Loucy (cell line): ENCODE results near the gene MYO18A.
"Not testable (repeated sequence)": the region's sequence is repeated elsewhere in the genome, so short reads cannot be mapped to it uniquely, and the experiment has no call there.

Source experiments
- H2AFZ ChIP-seq: fragments of 200-600 bp; sonication (generic); 2 replicates; pipeline ENCODE4 v1.6.0; 2016; ENCODE audit warnings: antibody characterized with exemption, mild to moderate bottlenecking, low read length, moderate library complexity
- H3F3A ChIP-seq: fragments of 200-600 bp; 2 replicates; pipeline ENCODE4 v1.6.0; 2016; ENCODE audit warnings: antibody characterized with exemption, low read depth, mild to moderate bottlenecking
- H3K27me3 ChIP-seq: fragments of 200-600 bp; sonication (generic); 2 replicates; pipeline ENCODE4 v1.6.1; 2014; ENCODE audit warnings: low read length, mild to moderate bottlenecking; ENCODE audit not compliant: insufficient read depth, poor library complexity, severe bottlenecking
- H3K36me3 ChIP-seq: fragments of 200-600 bp; sonication (generic); 2 replicates; pipeline ENCODE4 v1.6.1; 2016; ENCODE audit warnings: low read length; ENCODE audit not compliant: insufficient read depth
- H3K4me1 ChIP-seq: fragments of 200-600 bp; sonication (generic); 2 replicates; pipeline ENCODE4 v1.5.1; 2014; ENCODE audit warnings: low read length, mild to moderate bottlenecking; ENCODE audit not compliant: insufficient read depth, poor library complexity, severe bottlenecking
- H3K4me2 ChIP-seq: fragments of 200-600 bp; sonication (generic); 2 replicates; pipeline ENCODE4 v1.6.0; 2014; ENCODE audit warnings: antibody characterized with exemption, low read length, low read depth, mild to moderate bottlenecking; ENCODE audit not compliant: poor library complexity, severe bottlenecking
- H3K4me3 ChIP-seq: fragments of 200-600 bp; sonication (generic); 2 replicates; pipeline ENCODE4 v1.5.1; 2014; ENCODE audit warnings: low read length, mild to moderate bottlenecking, mixed read lengths; ENCODE audit not compliant: poor library complexity, severe bottlenecking
- H3K79me2 ChIP-seq: fragments of 200-600 bp; sonication (generic); 2 replicates; pipeline ENCODE4 v1.6.1; 2014; ENCODE audit warnings: low read length; ENCODE audit not compliant: insufficient read depth
- H3K9ac ChIP-seq: fragments of 200-600 bp; sonication (generic); 2 replicates; pipeline ENCODE4 v1.6.0; 2014; ENCODE audit warnings: mild to moderate bottlenecking, low read depth, low read length, moderate library complexity; ENCODE audit not compliant: poor library complexity, severe bottlenecking
- H3K9me2 ChIP-seq: fragments of 200-600 bp; sonication (generic); replicated peaks from 2 replicates; pipeline ENCODE4 v1.6.1; 2016; ENCODE audit warnings: low read depth, low read length, mixed read lengths
- H3K9me3 ChIP-seq: fragments of 200-600 bp; sonication (generic); 2 replicates; pipeline ENCODE4 v1.6.1; 2014; ENCODE audit warnings: mild to moderate bottlenecking, antibody characterized with exemption, low read length, low read depth; ENCODE audit not compliant: insufficient read depth
- H4K20me1 ChIP-seq: fragments of 200-600 bp; sonication (generic); 2 replicates; pipeline ENCODE4 v1.6.0; 2014; ENCODE audit warnings: antibody characterized with exemption, low read length, mild to moderate bottlenecking; ENCODE audit not compliant: insufficient read depth, poor library complexity, severe bottlenecking
- CTCF ChIP-seq: fragments of 200-600 bp; sonication (generic); conservative IDR thresholded peaks from 2 replicates; pipeline ENCODE4 v1.5.1; 2014; ENCODE audit warnings: mild to moderate bottlenecking, antibody characterized with exemption, low read length
- EZH2phosphoT487 ChIP-seq: fragments of 200-600 bp; IDR thresholded peaks from 2 replicates; pipeline ENCODE4 v1.6.1; 2018; ENCODE audit warnings: antibody characterized with exemption, mild to moderate bottlenecking, moderate library complexity, borderline replicate concordance

Gene MYO18A

GRCh38 chr17:29180034-29180787 is at the start of gene MYO18A:
TSS of gene MYO18A (minus strand) at chr17:29180398. CDS start at chr17:29166940, 13,458 bp downstream.
- H3K4me2 ChIP-seq, result peak within 1 kb of the TSS; percentile 63
- H3K4me3 ChIP-seq, result peak within 1 kb of the TSS; percentile 53
- TF ChIP-seq CTCF (peak; percentile 73), EZH2phosphoT487 (no peak)
- no peaks in the 10 kb centered on the region for H3K27me3 ChIP-seq
- H2AFZ ChIP-seq, result peak within 1 kb of the TSS; percentile 82
- peaks cover 12% of the 10 kb centered on the region for H3K4me1 ChIP-seq
- no peaks in the 10 kb centered on the region for H3F3A ChIP-seq
- H4K20me1 ChIP-seq, result no peaks in the 10 kb centered on the region
- peak within 1 kb of the TSS; percentile 61 for H3K9ac ChIP-seq
- no peaks in the 10 kb centered on the region for H3K79me2 ChIP-seq
- no peaks in the 10 kb centered on the region for H3K36me3 ChIP-seq
- no peaks in the 10 kb centered on the region for H3K9me2 ChIP-seq
- no peaks in the 10 kb centered on the region for H3K9me3 ChIP-seq

GRCh38 chr17:29225396-29225795 is 45.2 kb upstream of the MYO18A start:
- H3K27me3 ChIP-seq, result no peaks in the 10 kb centered on the region
- no peaks in the 10 kb centered on the region for H3F3A ChIP-seq
- no peaks in the 10 kb centered on the region for H3K9me2 ChIP-seq
- no peak overlapping the region for H3K4me2 ChIP-seq
- TF ChIP-seq CTCF (no peak), EZH2phosphoT487 (no peak)
- no peaks in the 10 kb centered on the region for H3K4me1 ChIP-seq
- no peak overlapping the region for H3K4me3 ChIP-seq
- 0 out of 2 replicates have a peak overlapping the region, but pooled peaks have one; percentile 3 for H2AFZ ChIP-seq
- no peak overlapping the region for H3K9ac ChIP-seq
- H3K36me3 ChIP-seq, result no peaks in the 10 kb centered on the region
- H3K9me3 ChIP-seq, result no peaks in the 10 kb centered on the region
- no peaks in the 10 kb centered on the region for H4K20me1 ChIP-seq
- H3K79me2 ChIP-seq, result no peaks in the 10 kb centered on the region

- H4K20me1 ChIP-seq, H3K36me3 ChIP-seq, H3K79me2 ChIP-seq, H3K9ac ChIP-seq, H3F3A ChIP-seq, H2AFZ ChIP-seq, H3K9me2 ChIP-seq, H3K4me1 ChIP-seq, H3K27me3 ChIP-seq, H3K4me2 ChIP-seq, H3K9me3 ChIP-seq, H3K4me3 ChIP-seq: not testable (repeated sequence)
These were observed 41.1 kb upstream of the MYO18A start for GRCh38 chr17:29221338-29221737.
